Right cardiac atrium (tissue), 5 donors: Measurements from ENCODE around the gene NECTIN2. TPM values are rescaled to one million over a fixed set of nuclear protein-coding genes. Genes with fewer than 3 reads are reported as not detected.
"Not testable (repeated sequence)": the region's sequence is repeated elsewhere in the genome, so short reads cannot be mapped to it uniquely, and the experiment has no call there.

Experiments used
- ATAC-seq, 2 donors: fragments of 200-7000 bp; cut with Tn5 transposase; one replicate each; pipeline versions ENCODE4 v1.8.0 to v1.9.1; 2020; ENCODE audit warnings: moderate library complexity in 2 of 2, mild to moderate bottlenecking in 1 of 2
- DNase-seq, 3 donors: peaks; one replicate each; pipeline ENCODE4 v3.0.0-alpha.2; 2020
- H3K27ac ChIP-seq: one replicate; pipeline ENCODE4 v1.5.1; 2013; ENCODE audit warnings: mild to moderate bottlenecking, low read length, control low read depth, moderate library complexity
- H3K27me3 ChIP-seq: one replicate; pipeline ENCODE4 v1.6.1; 2013; ENCODE audit not compliant: control insufficient read depth, insufficient read depth
- H3K4me1 ChIP-seq: one replicate; pipeline ENCODE4 v1.6.1; 2013; ENCODE audit warnings: low read length; ENCODE audit not compliant: control insufficient read depth, insufficient read depth
- H3K4me3 ChIP-seq: one replicate; pipeline ENCODE4 v1.5.1; 2013; ENCODE audit warnings: low read length, control low read depth
- H3K9me3 ChIP-seq: one replicate; pipeline ENCODE4 v1.6.1; 2013; ENCODE audit warnings: low read length; ENCODE audit not compliant: control insufficient read depth
- WGBS: extraction: QIAGEN DNeasy Blood & Tissue Kit; methylation state at CpG from one replicate; pipeline ENCODE4 v1.1.7; 2013; 5-methylcytosine and 5-hydroxymethylcytosine counted together
- intact Hi-C, 4 donors: fragments of 100-400 bp; cut with DNase I; formaldehyde crosslinking; loops; one replicate each; pipeline versions ENCODE4 v1.11.0 to v1.14.0; 2022 to 2023
- polyA plus RNA-seq: library from polyadenylated mRNA; stranded (reverse); fragments of 200-250 nt; gene quantifications from one replicate; pipeline ENCODE4 v1.2.3, GENCODE V29; 2013
- total RNA-seq, 4 donors: library from RNA; stranded (reverse); fragmentation: NEBNext Ultra II Directional; extraction: Animal tissue kit (Norgen Biotek cat#: 25700); gene quantifications; one replicate each; pipeline ENCODE4 v1.2.1, GENCODE V29; 2021
- donor health status: healthy with polysubstance abuse.
- donor health status: DM: no; HTN: yes; CAD: no.
- donor health status: DM: no; HTN: no; CAD: no.
- donor health status: DM: no; HTN: yes; CAD: no; lungs with severe emphysema.
- donor health status: DM: yes; HTN: yes; CAD: no.

The NECTIN2 gene
- total and polyA plus RNA-seq, 5 donors = 44.2 to 106 (median 57.0) TPM

DNA sequence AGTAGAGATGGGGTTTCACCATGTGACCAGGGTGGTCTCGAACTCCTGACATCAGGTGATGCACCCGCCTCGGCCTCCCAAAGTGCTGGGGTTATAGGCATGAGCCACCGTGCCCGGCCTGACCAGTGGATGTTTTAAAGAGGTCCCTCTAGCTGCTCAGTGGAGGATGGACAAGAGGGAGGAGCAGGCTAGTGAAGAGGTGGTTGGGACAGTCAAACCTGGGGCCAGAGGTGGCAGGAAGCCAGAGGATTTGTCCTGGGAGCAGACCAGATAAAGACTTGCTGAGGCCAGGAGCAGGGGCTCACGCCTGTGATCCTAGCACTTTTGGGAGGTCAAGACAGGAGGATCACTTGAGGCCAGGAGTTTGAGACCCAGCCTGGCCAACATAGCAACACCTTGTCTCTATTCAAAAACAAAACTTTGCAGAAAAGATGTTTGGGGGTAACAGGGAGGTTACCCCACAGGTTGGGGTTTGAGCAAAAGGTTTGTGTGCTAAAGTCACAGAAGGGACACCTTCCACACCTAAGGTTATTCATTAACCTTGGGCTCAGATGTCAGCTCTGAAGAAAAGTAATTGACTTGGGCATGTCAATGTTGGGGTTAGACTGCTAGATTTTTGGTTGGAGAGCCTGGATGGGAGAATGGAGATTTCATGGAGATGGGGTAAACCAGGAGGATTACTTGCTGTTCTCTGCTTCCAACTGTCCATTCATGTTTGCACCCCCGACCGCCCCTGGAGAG is 28.2 kb upstream of the NECTIN2 start:
- 85% methylated on average over 8 of the region's 8 CpGs for WGBS
- DNase-seq = peak in 1 of 3 donors; percentile 31
- ATAC-seq = no peak
- no peak overlapping the region for H3K4me3 ChIP-seq
- H3K9me3 ChIP-seq = no peaks in the 10 kb centered on the region
- H3K27ac ChIP-seq = no peak overlapping the region
- H3K27me3 ChIP-seq = no peaks in the 10 kb centered on the region
- peaks cover 5% of the 10 kb centered on the region for H3K4me1 ChIP-seq
- intact Hi-C loops = no loop called here

DNA sequence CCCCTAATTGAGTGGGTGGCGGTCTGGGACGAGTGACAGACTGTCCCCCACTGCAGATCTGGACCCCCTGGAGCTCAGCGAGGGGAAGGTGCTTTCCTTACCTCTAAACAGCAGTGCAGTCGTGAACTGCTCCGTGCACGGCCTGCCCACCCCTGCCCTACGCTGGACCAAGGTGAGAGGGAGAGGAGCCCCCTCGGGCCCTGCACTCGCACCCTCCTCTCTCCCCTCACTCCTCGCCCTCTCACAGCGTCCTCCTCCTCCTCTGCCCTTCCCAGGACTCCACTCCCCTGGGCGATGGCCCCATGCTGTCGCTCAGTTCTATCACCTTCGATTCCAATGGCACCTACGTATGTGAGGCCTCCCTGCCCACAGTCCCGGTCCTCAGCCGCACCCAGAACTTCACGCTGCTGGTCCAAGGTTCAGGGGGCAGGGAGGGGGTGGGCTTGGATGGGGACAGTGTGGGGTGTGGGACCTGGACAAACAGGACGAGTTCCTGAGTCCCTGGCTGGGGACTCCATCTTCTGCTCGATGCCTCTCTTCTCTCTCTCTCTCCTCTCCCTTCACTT is 27.5 kb upstream of the NECTIN2 start:
- 85% methylated on average over 20 of the region's 20 CpGs for WGBS
- Histone ChIP-seq H3K4me1 (peaks cover 5% of the 10 kb centered on the region), H3K27me3 (no peaks in the 10 kb centered on the region), H3K4me3 (no peak overlapping the region), H3K9me3 (no peaks in the 10 kb centered on the region), H3K27ac (no peak overlapping the region)
- intact Hi-C loops = no loop called here
- ATAC-seq (no peak), DNase-seq (peak in 1 of 3 donors; percentile 16)

DNA sequence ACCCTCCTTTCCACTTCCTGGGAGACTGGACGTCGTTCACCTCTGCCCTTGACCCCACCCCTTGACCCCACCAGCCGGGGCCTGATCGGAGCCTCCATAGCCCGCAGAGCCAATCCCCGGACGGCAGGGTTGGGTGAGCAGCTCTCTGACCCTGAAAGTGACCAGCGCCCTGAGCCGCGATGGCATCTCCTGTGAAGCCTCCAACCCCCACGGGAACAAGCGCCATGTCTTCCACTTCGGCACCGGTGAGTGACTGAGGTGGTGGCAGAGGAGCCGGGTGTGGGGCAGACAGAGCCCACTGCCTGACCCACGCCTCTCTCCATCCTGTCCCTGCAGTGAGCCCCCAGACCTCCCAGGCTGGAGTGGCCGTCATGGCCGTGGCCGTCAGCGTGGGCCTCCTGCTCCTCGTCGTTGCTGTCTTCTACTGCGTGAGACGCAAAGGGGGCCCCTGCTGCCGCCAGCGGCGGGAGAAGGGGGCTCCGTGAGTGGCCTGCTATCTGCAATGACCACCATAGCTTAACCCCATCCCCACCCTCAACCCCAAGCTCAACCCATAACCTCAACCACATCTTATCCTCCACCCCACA is 26.8 kb upstream of the NECTIN2 start:
- 91% methylated on average over 28 of the region's 28 CpGs for WGBS
- ATAC-seq = no peak
- intact Hi-C loops = no loop called here
- Histone ChIP-seq H3K27me3 (no peaks in the 10 kb centered on the region), H3K9me3 (no peaks in the 10 kb centered on the region), H3K4me3 (no peak overlapping the region), H3K4me1 (peaks cover 5% of the 10 kb centered on the region), H3K27ac (no peak overlapping the region)
- DNase-seq = peak in 1 of 3 donors; percentile 43

DNA sequence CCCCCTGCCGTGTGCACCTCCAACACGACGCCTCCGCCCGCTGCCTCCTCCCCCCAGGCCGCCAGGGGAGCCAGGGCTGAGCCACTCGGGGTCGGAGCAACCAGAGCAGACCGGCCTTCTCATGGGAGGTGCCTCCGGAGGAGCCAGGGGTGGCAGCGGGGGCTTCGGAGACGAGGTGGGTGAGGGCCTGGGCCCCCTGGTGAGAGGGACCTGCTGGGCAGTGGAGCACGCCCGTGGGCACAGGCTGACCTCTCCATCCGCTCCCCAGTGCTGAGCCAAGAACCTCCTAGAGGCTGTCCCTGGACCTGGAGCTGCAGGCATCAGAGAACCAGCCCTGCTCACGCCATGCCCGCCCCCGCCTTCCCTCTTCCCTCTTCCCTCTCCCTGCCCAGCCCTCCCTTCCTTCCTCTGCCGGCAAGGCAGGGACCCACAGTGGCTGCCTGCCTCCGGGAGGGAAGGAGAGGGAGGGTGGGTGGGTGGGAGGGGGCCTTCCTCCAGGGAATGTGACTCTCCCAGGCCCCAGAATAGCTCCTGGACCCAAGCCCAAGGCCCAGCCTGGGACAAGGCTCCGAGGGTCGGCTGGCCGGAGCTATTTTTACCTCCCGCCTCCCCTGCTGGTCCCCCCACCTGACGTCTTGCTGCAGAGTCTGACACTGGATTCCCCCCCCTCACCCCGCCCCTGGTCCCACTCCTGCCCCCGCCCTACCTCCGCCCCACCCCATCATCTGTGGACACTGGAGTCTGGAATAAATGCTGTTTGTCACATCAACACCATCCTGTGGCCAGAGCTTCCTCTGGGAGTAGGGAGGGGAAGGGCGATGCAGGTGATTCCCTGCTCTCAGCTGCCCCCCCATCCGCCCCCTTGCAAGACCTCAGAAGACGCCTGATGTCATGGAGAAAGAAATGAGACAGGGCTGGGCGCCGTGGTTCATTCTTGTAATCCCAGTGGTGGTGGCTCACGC is 25.2 kb upstream of the NECTIN2 start:
- H3K27ac ChIP-seq = peak overlapping the region; percentile 79
- peaks cover 5% of the 10 kb centered on the region for H3K4me1 ChIP-seq
- H3K4me3 ChIP-seq = peak overlapping the region; percentile 9
- 22% methylated on average over 35 of the region's 35 CpGs for WGBS
- H3K27me3 ChIP-seq = no peaks in the 10 kb centered on the region
- intact Hi-C loops = no loop called here
- DNase-seq (peak; percentile 68 to 87 (median 84)), ATAC-seq (peak; percentile 83 to 92)
- no peaks in the 10 kb centered on the region for H3K9me3 ChIP-seq

DNA sequence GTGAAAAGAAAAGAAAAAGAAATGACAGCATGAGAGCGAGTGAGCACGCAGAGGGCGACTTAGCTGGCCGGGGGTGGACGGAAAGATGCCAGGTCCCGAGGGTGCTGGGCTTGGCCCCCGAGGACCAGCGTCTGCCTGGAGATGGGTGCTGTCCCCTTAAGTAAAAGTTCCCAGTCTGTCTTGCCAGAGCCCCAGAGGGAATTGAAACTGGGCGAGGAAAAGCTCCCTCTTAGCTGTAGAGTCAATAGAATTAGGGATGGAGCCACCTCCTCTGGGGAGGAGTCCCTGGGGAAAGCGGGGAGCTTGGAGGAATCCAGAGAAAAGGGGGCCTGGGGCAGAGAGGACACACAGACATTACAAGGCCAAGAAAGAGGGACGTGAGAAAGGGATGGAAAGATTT is 23.9 kb upstream of the NECTIN2 start:
- ATAC-seq = no peak
- Histone ChIP-seq H3K4me3 (no peak overlapping the region), H3K27me3 (no peaks in the 10 kb centered on the region), H3K4me1 (peaks cover 5% of the 10 kb centered on the region), H3K27ac (peak overlapping the region; percentile 3), H3K9me3 (no peaks in the 10 kb centered on the region)
- WGBS = 47% methylated on average over 11 of the region's 11 CpGs
- intact Hi-C loops = no loop called here
- peak in 1 of 3 donors; percentile 25 for DNase-seq

DNA sequence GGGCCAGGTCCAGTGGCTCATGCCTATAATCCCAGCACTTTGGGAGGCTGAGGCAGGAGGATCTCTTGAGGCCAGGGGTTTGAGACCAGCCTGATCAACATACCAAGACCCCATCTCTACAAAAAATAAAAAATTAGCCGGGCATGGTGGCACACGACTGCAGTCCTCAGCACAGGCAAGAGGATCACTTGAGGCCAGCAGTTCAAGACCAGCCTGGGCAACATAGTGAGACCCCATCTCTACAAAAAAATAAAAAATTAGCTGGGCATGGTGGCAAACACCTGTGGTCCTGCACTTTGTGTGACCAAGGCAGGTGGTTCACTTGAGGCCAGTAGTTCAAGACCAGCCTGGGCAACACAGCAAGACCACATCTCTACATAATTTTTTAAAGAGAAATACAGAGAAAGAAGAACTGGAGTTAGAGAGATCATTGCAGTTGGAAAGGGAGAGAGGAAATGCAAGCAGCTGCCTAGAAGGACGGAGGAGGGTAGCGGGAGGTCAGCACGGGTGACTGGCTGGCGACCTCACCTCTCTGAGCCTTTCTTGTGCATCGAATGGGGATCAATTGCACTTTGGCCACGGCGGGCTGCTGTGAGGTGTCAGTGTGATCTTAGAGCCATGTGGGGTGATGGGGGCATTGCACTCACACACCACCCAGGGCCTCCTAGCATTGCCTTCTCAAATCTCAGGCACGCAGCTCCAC is 23.3 kb upstream of the NECTIN2 start:
- no peak for ATAC-seq

DNA sequence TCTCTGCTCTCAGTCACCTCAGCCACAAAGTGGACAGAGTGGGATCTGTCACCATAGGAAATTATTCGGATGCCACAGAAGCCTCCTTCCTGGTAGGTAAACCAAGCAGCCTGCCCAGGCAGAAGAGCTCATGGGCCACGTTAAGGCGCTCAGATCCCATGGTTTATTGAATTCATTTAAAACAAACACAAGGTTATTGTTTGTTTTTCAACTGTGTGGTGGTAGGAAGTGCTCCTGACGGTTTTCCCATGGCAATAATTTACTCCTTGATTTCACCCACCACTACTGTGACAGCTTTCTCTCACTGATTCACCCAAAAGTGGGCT is 22.8 kb upstream of the NECTIN2 start:
- intact Hi-C loops = no loop called here
- H3K27ac ChIP-seq = no peak overlapping the region

More for the DNA sequence above, 23.3 kb upstream of the NECTIN2 start:
- WGBS = 54% methylated on average over 10 of the region's 10 CpGs
- intact Hi-C loops = no loop called here
- DNase-seq = peak in 1 of 3 donors; percentile 21
- Histone ChIP-seq H3K27me3 (no peaks in the 10 kb centered on the region), H3K4me3 (no peak overlapping the region), H3K27ac (no peak overlapping the region), H3K4me1 (peaks cover 5% of the 10 kb centered on the region), H3K9me3 (no peaks in the 10 kb centered on the region)

DNA sequence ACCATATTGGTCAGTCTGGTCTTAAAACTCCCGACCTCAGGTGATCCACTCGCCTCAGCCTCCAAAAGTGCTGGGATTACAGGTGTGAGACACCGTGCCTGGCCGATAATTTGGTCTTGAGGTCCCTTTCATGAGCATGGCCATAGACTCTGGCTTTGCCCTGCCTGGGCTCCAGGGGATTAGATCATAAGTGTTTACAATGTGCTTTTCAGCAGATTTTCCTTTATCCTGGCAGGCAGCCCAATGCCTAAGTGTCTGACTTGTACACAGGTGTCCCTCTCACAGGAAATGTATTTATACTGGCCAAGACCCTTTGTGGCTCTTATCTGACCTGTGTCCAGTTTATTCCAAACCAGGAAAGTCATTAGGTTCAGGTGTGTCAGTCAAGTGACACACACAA is 21.3 kb upstream of the NECTIN2 start:
- intact Hi-C loops = no loop called here
- ATAC-seq (no peak), DNase-seq (peak in 1 of 3 donors; percentile 10)
- Histone ChIP-seq H3K27me3 (no peaks in the 10 kb centered on the region), H3K4me1 (peaks cover 5% of the 10 kb centered on the region), H3K9me3 (no peaks in the 10 kb centered on the region), H3K27ac (no peak overlapping the region), H3K4me3 (no peak overlapping the region)
- WGBS = 76% methylated on average over 4 of the region's 4 CpGs

More for the DNA sequence above, 22.8 kb upstream of the NECTIN2 start:
- no peak for DNase-seq
- ATAC-seq = no peak
- no peak overlapping the region for H3K4me3 ChIP-seq
- no peaks in the 10 kb centered on the region for H3K9me3 ChIP-seq
- H3K27me3 ChIP-seq = no peaks in the 10 kb centered on the region
- WGBS = 45% methylated on average over 4 of the region's 4 CpGs
- H3K4me1 ChIP-seq = peaks cover 5% of the 10 kb centered on the region

DNA sequence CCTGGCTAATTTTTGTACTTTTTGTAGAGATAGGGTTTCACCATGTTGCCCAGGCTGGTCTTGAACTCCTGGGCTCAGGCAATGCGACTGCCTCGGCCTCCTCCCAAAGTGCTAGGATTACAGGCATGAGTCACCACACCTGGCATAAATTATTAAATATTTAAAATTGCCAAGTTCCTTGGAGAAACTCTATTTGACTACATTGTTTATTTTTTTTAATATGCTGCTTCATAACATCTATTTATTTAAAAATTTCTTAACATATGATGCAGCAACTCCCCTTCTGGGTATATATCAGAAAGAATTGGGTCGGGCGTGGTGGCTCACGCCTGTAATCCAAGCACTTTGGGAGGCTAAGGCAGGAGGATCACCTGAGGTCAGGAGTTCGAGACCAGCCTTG is 13.2 kb upstream of the NECTIN2 start:
- 91% methylated on average over 6 of the region's 6 CpGs for WGBS

DNA sequence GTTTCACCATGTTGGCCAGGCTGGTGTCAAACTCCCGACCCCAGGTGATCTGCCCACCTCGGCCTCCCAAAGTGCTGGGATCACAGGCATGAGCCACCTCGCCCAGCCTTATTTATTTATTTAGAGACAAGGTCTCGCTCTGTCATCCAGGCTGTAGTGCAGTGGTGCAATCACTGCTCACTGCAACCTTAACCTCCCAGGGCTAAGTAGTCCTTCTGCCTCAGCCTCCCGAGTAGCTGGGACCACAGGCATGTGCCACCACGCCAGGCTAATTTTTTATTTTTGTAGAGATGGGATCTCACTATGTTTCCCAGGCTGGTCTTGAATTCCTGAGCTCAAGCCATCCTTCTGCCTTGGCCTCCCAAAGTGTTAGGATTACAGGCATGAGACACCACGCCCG is 11.7 kb upstream of the NECTIN2 start:
- H3K4me1 ChIP-seq, H3K27ac ChIP-seq, H3K9me3 ChIP-seq, H3K4me3 ChIP-seq, DNase-seq, ATAC-seq, H3K27me3 ChIP-seq, intact Hi-C loops: not testable (repeated sequence)
- WGBS = 91% methylated on average over 8 of the region's 8 CpGs

More for the DNA sequence above, 13.2 kb upstream of the NECTIN2 start:
- H3K27ac ChIP-seq, DNase-seq, H3K4me1 ChIP-seq, intact Hi-C loops, ATAC-seq, H3K27me3 ChIP-seq, H3K4me3 ChIP-seq, H3K9me3 ChIP-seq: not testable (repeated sequence)
